ENCODE measurements around the gene MRPL51. TPM values are rescaled to one million over a fixed set of nuclear protein-coding genes. Genes with fewer than 3 reads are reported as not detected.
A peak's percentile ranks its signal among the peaks of the same experiment; 100 is the strongest.

MRPL51 gene
- total and polyA plus RNA-seq, 11 donors: 95.6 to 300 (median 223) TPM

DNA sequence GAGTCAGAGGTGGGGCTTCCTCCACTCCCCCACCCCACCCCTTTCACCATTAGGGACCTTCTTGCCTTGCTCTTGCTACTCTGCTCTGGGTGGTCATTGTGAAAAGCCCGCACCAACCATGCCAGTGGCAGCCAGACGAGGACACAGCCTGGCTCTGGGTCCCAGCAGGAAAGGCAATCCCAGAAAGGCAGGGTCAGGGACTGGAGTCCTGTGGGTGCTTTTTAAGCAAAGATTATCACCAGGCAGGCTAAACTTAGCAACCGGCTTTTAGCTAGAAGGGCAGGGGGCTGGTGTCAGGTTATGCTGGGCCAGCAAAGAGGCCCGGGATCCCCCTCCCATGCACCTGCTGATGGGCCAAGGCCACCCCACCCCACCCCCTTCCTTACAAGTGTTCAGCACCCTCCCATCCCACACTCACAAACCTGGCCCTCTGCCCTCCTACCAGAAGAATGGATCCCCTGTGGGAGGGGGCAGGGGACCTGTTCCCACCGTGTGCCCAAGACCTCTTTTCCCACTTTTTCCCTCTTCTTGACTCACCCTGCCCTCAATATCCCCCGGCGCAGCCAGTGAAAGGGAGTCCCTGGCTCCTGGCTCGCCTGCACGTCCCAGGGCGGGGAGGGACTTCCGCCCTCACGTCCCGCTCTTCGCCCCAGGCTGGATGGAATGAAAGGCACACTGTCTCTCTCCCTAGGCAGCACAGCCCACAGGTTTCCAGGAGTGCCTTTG lies 40.0 kb upstream of the MRPL51 start:
- TF ChIP-seq CTCF (IDR thresholded peaks at IDR 0.05) (no peak), POLR2A (IDR thresholded peaks at IDR 0.05) (no peak)
- Histone ChIP-seq H3K36me3 (peaks cover 0 to 64% (median 54%) of the 10 kb centered on the region in 9 donors), H3K9me3 (no peaks in the 10 kb centered on the region), H3K27ac (peak overlapping the region; percentile 90 to 100 (median 96)), H3K4me1 (peaks cover 0 to 53% (median 43%) of the 10 kb centered on the region in 12 donors), H3K4me3 (peak overlapping the region; percentile 64 to 100 (median 90)), H3K27me3 (no peaks in the 10 kb centered on the region)
- DNase-seq: peak; percentile 73 to 86 (median 83)
- intact Hi-C loops (cut with DNase I): loop anchor here in 8 of 10 donors (1.0 to 10.0 kb wide), 7 partner anchors 20 to 198 kb away; partner anchors contain the start of genes MRPL51 (in 7 of the 8), NCAPD2 (in 5 of the 8) and VAMP1 (in 1 of the 8)
- ATAC-seq: peak; percentile 47 to 71 (median 55)
- 0 to 2% (median 1%) methylated on average over 13 to 14 of the region's 14 CpGs for WGBS, 4 donors

- H3K4me1 ChIP-seq: peaks cover 0 to 45% (median 36%) of the 10 kb centered on the region in 12 donors
- no peaks in the 10 kb centered on the region for H3K9me3 ChIP-seq
- intact Hi-C loops (cut with DNase I): loop anchor here in 8 of 10 donors (2.0 to 10.0 kb wide), 6 partner anchors 21 to 197 kb away; partner anchors contain the start of genes MRPL51 (in 5 of the 8), NCAPD2 (in 5 of the 8) and VAMP1 (in 1 of the 8)
- peak overlapping the region; percentile 64 to 100 (median 90) for H3K4me3 ChIP-seq
- peak in 2 of 4 donors; percentile 2 to 4 for ATAC-seq
- peak overlapping the region; percentile 90 to 100 (median 96) for H3K27ac ChIP-seq
- H3K36me3 ChIP-seq: peaks cover 0 to 64% (median 54%) of the 10 kb centered on the region in 9 donors
- TF ChIP-seq CTCF (IDR thresholded peaks at IDR 0.05): no peak
- TF ChIP-seq POLR2A (IDR thresholded peaks at IDR 0.05): peak in 1 of 2 donors; percentile 27
- 16 to 27% (median 23%) methylated on average over 20 of the region's 20 CpGs for WGBS, 4 donors
- DNase-seq: peak in 3 of 5 donors; percentile 48 to 82 (median 71)
- no peaks in the 10 kb centered on the region for H3K27me3 ChIP-seq
Observed at GRCh38 chr12:6532051-6532926, 39.2 kb upstream of the MRPL51 start.

DNA sequence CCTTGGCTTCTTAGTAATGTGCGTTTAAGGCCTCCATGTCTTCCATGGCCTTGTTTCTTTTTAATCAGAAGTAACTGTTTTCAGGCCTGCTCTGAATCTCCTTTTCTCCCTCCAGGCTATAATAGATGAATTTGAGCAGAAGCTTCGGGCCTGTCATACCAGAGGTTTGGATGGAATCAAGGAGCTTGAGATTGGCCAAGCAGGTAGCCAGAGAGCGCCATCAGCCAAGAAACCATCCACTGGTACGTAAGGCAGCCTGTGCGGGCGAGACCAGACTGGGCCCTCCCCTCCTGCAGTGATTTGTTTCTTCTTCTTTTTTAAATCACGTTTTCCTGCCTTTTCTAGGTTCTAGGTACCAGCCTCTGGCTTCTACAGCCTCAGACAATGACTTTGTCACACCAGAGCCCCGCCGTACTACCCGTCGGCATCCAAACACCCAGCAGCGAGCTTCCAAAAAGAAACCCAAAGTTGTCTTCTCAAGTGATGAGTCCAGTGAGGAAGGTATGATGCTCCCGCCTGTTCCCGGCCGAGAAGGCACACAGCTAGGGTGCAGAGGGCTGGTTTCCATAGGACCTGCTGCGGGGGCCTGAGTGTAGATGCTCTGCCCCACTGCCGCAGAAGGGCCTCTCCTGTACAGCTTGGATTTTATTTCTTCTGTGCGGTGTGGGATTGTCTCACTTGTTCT lies 37.7 kb upstream of the MRPL51 start:
- H3K9me3 ChIP-seq: no peaks in the 10 kb centered on the region
- no peaks in the 10 kb centered on the region for H3K27me3 ChIP-seq
- TF ChIP-seq CTCF (IDR thresholded peaks at IDR 0.05): no peak
- TF ChIP-seq POLR2A (IDR thresholded peaks at IDR 0.05): no peak
- peak overlapping the region in 2 of 12 donors; percentile 90 to 97 for H3K27ac ChIP-seq
- ATAC-seq (no peak), DNase-seq (no peak)
- no peak overlapping the region for H3K4me3 ChIP-seq
- H3K4me1 ChIP-seq: peaks cover 0 to 30% (median 20%) of the 10 kb centered on the region in 12 donors
- peaks cover 0 to 64% (median 57%) of the 10 kb centered on the region in 9 donors for H3K36me3 ChIP-seq
- intact Hi-C loops (cut with DNase I): loop anchor here in 8 of 10 donors (5.0 to 10.0 kb wide), 4 partner anchors 38 to 196 kb away; partner anchors contain the start of genes MRPL51 (in 5 of the 8) and NCAPD2 (in 5 of the 8)
- 95 to 96% (median 96%) methylated on average over 18 of the region's 18 CpGs for WGBS, 4 donors

Measured in heart left ventricle (tissue), 16 donors.